ENCODE results near the gene RAB11FIP5. TPM values are rescaled to one million over a fixed set of nuclear protein-coding genes. Genes with fewer than 3 reads are reported as not detected.

The RAB11FIP5 gene
- total and polyA plus RNA-seq, 10 of the 15 experiments (the other 5 are each of a cell fraction or from before 2014, with no cell fraction given) = 0.03 to 0.20 (median 0.06) TPM; not detected in 6

GRCh38 chr2:73071360-73072128 lies 41.2 kb downstream of the RAB11FIP5 start, which contains the start of gene SFXN5 (continued):
- TF ChIP-seq PAX5 (IDR thresholded peaks at IDR 0.05; ENCODE audit: borderline replicate concordance, low read depth, low read length) = no peak; the same call in 1 of the 2 replicates
- no peak for TF ChIP-seq NFXL1 (IDR thresholded peaks at IDR 0.05; ENCODE audit: borderline replicate concordance)
- TF ChIP-seq SMARCA5 (IDR thresholded peaks at IDR 0.05) = peak; percentile 98
- TF ChIP-seq ZBTB11 (CRISPR knock-in tag; IDR thresholded peaks at IDR 0.05) = no peak
- no peak for TF ChIP-seq SMAD5 (IDR thresholded peaks at IDR 0.05; ENCODE audit: low read depth)
- no peak for TF ChIP-seq CEBPB (IDR thresholded peaks at IDR 0.05; ENCODE audit: borderline replicate concordance in 1 of 2, low read depth in 2 of 2, low read length in 2 of 2)
- TF ChIP-seq HCFC1 (IDR thresholded peaks at IDR 0.05; ENCODE audit: low read length) = peak; percentile 91
- no peak for TF ChIP-seq ZNF24 (IDR thresholded peaks at IDR 0.05)
- TF ChIP-seq RELA (IDR thresholded peaks at IDR 0.05; ENCODE audit: borderline replicate concordance, partially characterized antibody) = peak; percentile 55
- no peak for TF ChIP-seq TCF7 (IDR thresholded peaks at IDR 0.05; ENCODE audit: borderline replicate concordance)
- TF ChIP-seq POLR2AphosphoS2 (IDR thresholded peaks at IDR 0.05; ENCODE audit: low read depth, low read length) = no peak
- TF ChIP-seq IKZF2 (IDR thresholded peaks at IDR 0.05) = no peak; a peak in 2 of 4 replicates
- TF ChIP-seq ATF2 (IDR thresholded peaks at IDR 0.05; ENCODE audit: low read length) = no peak
- no peak for TF ChIP-seq GABPA (IDR thresholded peaks at IDR 0.05; ENCODE audit: low read depth)
- TF ChIP-seq USF2 (IDR thresholded peaks at IDR 0.05; ENCODE audit: borderline replicate concordance, low read depth, low read length) = no peak
- TF ChIP-seq ZNF592 (IDR thresholded peaks at IDR 0.05) = no peak
- peak; percentile 93 for TF ChIP-seq YY1 (IDR thresholded peaks at IDR 0.05; ENCODE audit: low read depth, low read length)
- TF ChIP-seq NFIC (IDR thresholded peaks at IDR 0.05; ENCODE audit: low read depth, low read length) = no peak
- TF ChIP-seq PBX3 (IDR thresholded peaks at IDR 0.05; ENCODE audit: insufficient replicate concordance, low read depth, low read length) = peak; percentile 99
